Measurements from ENCODE around the gene MEOX2.

DNA sequence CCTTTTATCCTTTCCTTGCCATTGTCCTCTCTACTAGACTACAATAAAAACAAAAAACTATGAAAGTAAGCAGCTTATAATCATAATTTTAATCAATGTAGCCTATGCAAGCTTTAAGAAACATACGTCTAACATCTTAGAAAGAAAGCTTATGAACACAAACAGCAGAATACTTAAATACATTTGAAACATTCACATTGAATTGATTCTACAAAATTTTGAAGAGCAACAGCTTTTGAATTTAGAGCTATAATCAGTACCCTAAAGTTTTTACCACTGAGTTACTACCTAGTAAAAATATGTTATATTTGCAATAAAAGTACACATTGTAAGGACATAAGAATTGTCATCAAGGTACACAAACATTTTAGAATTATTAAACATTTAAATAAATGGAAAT is 7.2 kb downstream of the MEOX2 start:
- TF ChIP-seq POLR2AphosphoS5 (IDR thresholded peaks at IDR 0.05): no peak
- TF ChIP-seq, protein P1, sequence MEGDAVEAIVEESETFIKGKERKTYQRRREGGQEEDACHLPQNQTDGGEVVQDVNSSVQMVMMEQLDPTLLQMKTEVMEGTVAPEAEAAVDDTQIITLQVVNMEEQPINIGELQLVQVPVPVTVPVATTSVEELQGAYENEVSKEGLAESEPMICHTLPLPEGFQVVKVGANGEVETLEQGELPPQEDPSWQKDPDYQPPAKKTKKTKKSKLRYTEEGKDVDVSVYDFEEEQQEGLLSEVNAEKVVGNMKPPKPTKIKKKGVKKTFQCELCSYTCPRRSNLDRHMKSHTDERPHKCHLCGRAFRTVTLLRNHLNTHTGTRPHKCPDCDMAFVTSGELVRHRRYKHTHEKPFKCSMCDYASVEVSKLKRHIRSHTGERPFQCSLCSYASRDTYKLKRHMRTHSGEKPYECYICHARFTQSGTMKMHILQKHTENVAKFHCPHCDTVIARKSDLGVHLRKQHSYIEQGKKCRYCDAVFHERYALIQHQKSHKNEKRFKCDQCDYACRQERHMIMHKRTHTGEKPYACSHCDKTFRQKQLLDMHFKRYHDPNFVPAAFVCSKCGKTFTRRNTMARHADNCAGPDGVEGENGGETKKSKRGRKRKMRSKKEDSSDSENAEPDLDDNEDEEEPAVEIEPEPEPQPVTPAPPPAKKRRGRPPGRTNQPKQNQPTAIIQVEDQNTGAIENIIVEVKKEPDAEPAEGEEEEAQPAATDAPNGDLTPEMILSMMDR (IDR thresholded peaks at IDR 0.05): no peak
- no peak for TF ChIP-seq POLR2A (IDR thresholded peaks at IDR 0.05)

Data from transverse colon (tissue), 4 donors.